Esophagus (tissue), 2 donors: ENCODE measurements around the gene TBX19. TPM values are rescaled to one million over a fixed set of nuclear protein-coding genes. Genes with fewer than 3 reads are reported as not detected.
A peak's percentile ranks its signal among the peaks of the same experiment; 100 is the strongest.
"Not testable (repeated sequence)": the region's sequence is repeated elsewhere in the genome, so short reads cannot be mapped to it uniquely, and the experiment has no call there.

Experiments used
- H3K27ac ChIP-seq, 2 donors: one replicate each; pipeline ENCODE4 v1.5.1; 2013; ENCODE audit warnings: low read depth in 2 of 2, mild to moderate bottlenecking in 2 of 2, inconsistent platforms in 1 of 2, low read length in 1 of 2, moderate library complexity in 1 of 2
- H3K27me3 ChIP-seq, 2 donors: one replicate each; pipeline ENCODE4 v1.6.1; 2013; ENCODE audit warnings: low read length in 2 of 2, control low read depth in 1 of 2, mild to moderate bottlenecking in 1 of 2; ENCODE audit not compliant: insufficient read depth in 2 of 2, control insufficient read depth in 1 of 2
- H3K36me3 ChIP-seq, 2 donors: one replicate each; pipeline ENCODE4 v1.6.1; 2013; ENCODE audit warnings: low read length in 1 of 2; ENCODE audit not compliant: control insufficient read depth in 2 of 2, insufficient read depth in 2 of 2
- H3K4me1 ChIP-seq, 2 donors: one replicate each; pipeline ENCODE4 v1.6.1; 2013; ENCODE audit warnings: low read length in 1 of 2; ENCODE audit not compliant: control insufficient read depth in 2 of 2, insufficient read depth in 2 of 2
- H3K4me3 ChIP-seq, 2 donors: one replicate each; pipeline ENCODE4 v1.5.1; 2013; ENCODE audit warnings: low read length in 2 of 2, mild to moderate bottlenecking in 2 of 2, low read depth in 1 of 2, moderate library complexity in 1 of 2
- H3K9me3 ChIP-seq, 2 donors: one replicate each; pipeline ENCODE4 v1.6.1; 2013; ENCODE audit warnings: mild to moderate bottlenecking in 2 of 2, low read depth in 1 of 2, low read length in 1 of 2, moderate library complexity in 1 of 2; ENCODE audit not compliant: control insufficient read depth in 2 of 2, insufficient read depth in 1 of 2
- WGBS, 2 donors: extraction: QIAGEN DNeasy Blood & Tissue Kit; methylation state at CpG; one replicate each; pipeline ENCODE4 v1.1.7; 2013; 5-methylcytosine and 5-hydroxymethylcytosine counted together
- polyA plus RNA-seq, 2 donors: library from polyadenylated mRNA; stranded (reverse); fragments of 200-250 nt; gene quantifications; one replicate each; pipeline ENCODE4 v1.2.3, GENCODE V29; 2013
- donor health status: healthy with polysubstance abuse.
- donor health status: Bipolar disorder and iron deficiency.

TBX19 gene
- polyA plus RNA-seq, 2 donors: 1.2 to 1.7 TPM

- WGBS, 2 donors: 66 to 72% methylated on average over 4 of the region's 4 CpGs
- H3K27ac ChIP-seq: no peak overlapping the region
- H3K27me3 ChIP-seq: no peaks in the 10 kb centered on the region
- H3K4me1 ChIP-seq: no peaks in the 10 kb centered on the region
- H3K36me3 ChIP-seq: no peaks in the 10 kb centered on the region
- no peaks in the 10 kb centered on the region for H3K9me3 ChIP-seq
- no peak overlapping the region for H3K4me3 ChIP-seq
Observed at GRCh38 chr1:168344517-168344916, 63.8 kb downstream of the TBX19 start.

GRCh38 chr1:168345939-168346338, 65.3 kb downstream of the TBX19 start:
- no peak overlapping the region for H3K27ac ChIP-seq
- no peaks in the 10 kb centered on the region for H3K4me1 ChIP-seq
- H3K9me3 ChIP-seq: no peaks in the 10 kb centered on the region
- no peaks in the 10 kb centered on the region for H3K27me3 ChIP-seq
- no peak overlapping the region for H3K4me3 ChIP-seq
- H3K36me3 ChIP-seq: no peaks in the 10 kb centered on the region
- 91 to 97% methylated on average over 1 of the region's 1 CpG for WGBS, 2 donors

DNA sequence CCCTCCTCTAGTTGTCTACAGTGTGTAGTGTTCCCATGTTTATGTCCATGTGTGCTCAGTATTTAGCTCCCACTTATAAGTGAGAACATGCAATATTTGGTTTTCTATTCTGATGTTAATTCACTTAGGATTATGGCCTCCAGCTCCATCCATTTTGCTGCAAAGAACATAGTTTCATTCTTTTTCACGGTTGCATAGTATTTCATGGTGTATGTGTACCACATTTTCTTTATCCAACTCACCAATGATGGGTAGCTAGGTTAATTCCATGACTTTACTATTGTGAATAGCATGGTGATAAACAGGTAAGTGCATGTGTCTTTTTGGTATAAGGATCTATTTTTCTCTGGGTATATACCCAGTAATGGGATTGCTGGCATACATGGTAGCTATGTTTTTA, 67.0 kb downstream of the TBX19 start:
- H3K36me3 ChIP-seq: no peaks in the 10 kb centered on the region
- 94 to 98% methylated on average over 1 of the region's 1 CpG for WGBS, 2 donors
- H3K27ac ChIP-seq: no peak overlapping the region
- no peak overlapping the region for H3K4me3 ChIP-seq
- no peaks in the 10 kb centered on the region for H3K9me3 ChIP-seq
- H3K4me1 ChIP-seq: no peaks in the 10 kb centered on the region
- H3K27me3 ChIP-seq: no peaks in the 10 kb centered on the region

DNA sequence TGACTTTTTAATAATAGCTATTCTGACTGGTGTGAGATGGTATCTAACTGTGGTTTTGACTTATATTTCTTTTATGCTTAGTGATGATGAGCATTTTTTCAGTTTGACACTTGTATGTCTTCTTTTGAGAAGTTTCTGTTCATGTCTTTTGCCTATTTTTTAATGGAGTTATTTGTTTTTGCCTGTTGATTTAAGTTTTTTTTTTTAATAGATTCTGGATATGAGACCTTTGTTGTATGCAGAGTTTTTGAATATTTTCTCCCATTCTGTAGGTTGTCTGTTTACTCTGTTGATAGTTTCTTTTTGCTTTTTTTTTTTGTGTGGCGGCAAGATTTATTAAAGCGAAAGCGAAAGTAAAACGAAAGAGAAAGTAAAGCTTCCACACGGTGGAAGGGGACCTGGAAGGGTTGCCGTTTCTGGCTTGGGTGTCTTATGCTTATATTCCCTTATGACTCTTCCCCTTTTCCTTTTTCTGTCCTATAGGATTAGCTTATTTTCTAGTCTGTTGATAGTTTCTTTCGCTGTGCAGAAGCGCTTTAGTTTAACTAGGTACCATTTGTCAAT, 67.6 kb downstream of the TBX19 start:
- H3K9me3 ChIP-seq: no peaks in the 10 kb centered on the region
- 38 to 47% methylated on average over 8 of the region's 8 CpGs for WGBS, 2 donors
- H3K4me3 ChIP-seq: peak overlapping the region; percentile 17 to 58
- H3K27ac ChIP-seq: no peak overlapping the region
- H3K4me1 ChIP-seq: no peaks in the 10 kb centered on the region
- H3K27me3 ChIP-seq: no peaks in the 10 kb centered on the region
- no peaks in the 10 kb centered on the region for H3K36me3 ChIP-seq

GRCh38 chr1:168354335-168355269, 73.9 kb downstream of the TBX19 start:
- not testable (repeated sequence) for H3K27ac ChIP-seq, H3K4me1 ChIP-seq, H3K9me3 ChIP-seq, H3K36me3 ChIP-seq, H3K4me3 ChIP-seq, H3K27me3 ChIP-seq
- WGBS, 2 donors: 90 to 92% methylated on average over 29 to 34 of the region's 36 CpGs

GRCh38 chr1:168360151-168361021, 79.7 kb downstream of the TBX19 start:
- Histone ChIP-seq H3K27ac (no peak overlapping the region), H3K4me3 (no peak overlapping the region), H3K27me3 (no peaks in the 10 kb centered on the region), H3K9me3 (no peaks in the 10 kb centered on the region), H3K4me1 (no peaks in the 10 kb centered on the region), H3K36me3 (no peaks in the 10 kb centered on the region)
- 73% methylated on average over 7 of the region's 7 CpGs for whole genome bisulfite sequencing, 2 donors

- 68 to 75% methylated on average over 2 of the region's 2 CpGs for WGBS, 2 donors
- Histone ChIP-seq H3K9me3 (no peaks in the 10 kb centered on the region), H3K4me1 (no peaks in the 10 kb centered on the region), H3K27me3 (no peaks in the 10 kb centered on the region), H3K27ac (no peak overlapping the region), H3K36me3 (no peaks in the 10 kb centered on the region), H3K4me3 (no peak overlapping the region)
Observed at GRCh38 chr1:168361252-168361651, 80.6 kb downstream of the TBX19 start.

- Histone ChIP-seq H3K27ac (no peak overlapping the region), H3K4me1 (no peaks in the 10 kb centered on the region), H3K4me3 (no peak overlapping the region), H3K9me3 (no peaks in the 10 kb centered on the region), H3K36me3 (no peaks in the 10 kb centered on the region), H3K27me3 (no peaks in the 10 kb centered on the region)
- 68 to 81% methylated on average over 4 of the region's 4 CpGs for WGBS, 2 donors
Observed at GRCh38 chr1:168362991-168363390, 82.3 kb downstream of the TBX19 start.
